HepG2 (cell line): Measurements from ENCODE around the gene EMID1.

Experiments used
- ATF3 ChIP-seq: sonication (generic); formaldehyde crosslinking; IDR thresholded peaks from 2 replicates; pipeline ENCODE4 v1.4.0; 2020; ENCODE audit warnings: missing genetic modification reagents
- CTCF ChIP-seq: sonication (generic); formaldehyde crosslinking; IDR thresholded peaks from 2 replicates; pipeline ENCODE4 v1.5.0; 2020; ENCODE audit warnings: mild to moderate bottlenecking, missing genetic modification reagents, moderate library complexity
- KDM1A ChIP-seq: IDR thresholded peaks from 2 replicates; pipeline ENCODE4 v1.6.1; 2016; ENCODE audit warnings: missing compliant biosample characterization
- POLR2A ChIP-seq, 2 experiments: IDR thresholded peaks; 2 replicates each; pipeline ENCODE4 v1.6.1; 2011; ENCODE audit warnings: low read depth in 2 of 2, low read length in 2 of 2, mild to moderate bottlenecking in 1 of 2, moderate library complexity in 1 of 2; ENCODE audit not compliant: insufficient read depth in 1 of 2
- TBP ChIP-seq: sonication (generic); formaldehyde crosslinking; IDR thresholded peaks from 2 replicates; pipeline ENCODE4 v1.5.0; 2020; ENCODE audit warnings: missing genetic modification reagents
- TP53 ChIP-seq: sonication (generic); formaldehyde crosslinking; conservative IDR thresholded peaks from 2 replicates; pipeline ENCODE4 v1.4.0; 2020; ENCODE audit warnings: missing genetic modification reagents
- ZNF605 ChIP-seq: sonication (generic); formaldehyde crosslinking; IDR thresholded peaks from 2 replicates; pipeline ENCODE4 v1.8.0; 2022; ENCODE audit warnings: mild to moderate bottlenecking, missing genetic modification reagents
- ZNF780A ChIP-seq: sonication (generic); formaldehyde crosslinking; IDR thresholded peaks from 2 replicates; pipeline ENCODE4 v1.8.0; 2022; ENCODE audit warnings: mild to moderate bottlenecking, missing genetic modification reagents, moderate library complexity

- TF ChIP-seq CTCF (no peak), ATF3 (CRISPR knock-in tag) (no peak), TBP (CRISPR knock-in tag) (no peak), ZNF605 (CRISPR knock-in tag) (no peak), KDM1A (CRISPR knock-in tag) (no peak), TP53 (CRISPR knock-in tag) (no peak), ZNF780A (CRISPR knock-in tag) (no peak), POLR2A (IDR thresholded peaks at IDR 0.05; ENCODE audit: insufficient read depth in 1 of 2, low read depth in 2 of 2, low read length in 2 of 2) (peak in 1 of 2 experiments; percentile 8; a peak in 1 of 4 replicates)
These were observed 63.5 kb downstream of the EMID1 start for GRCh38 chr22:29269230-29269604.
